G401.6 (cell line): ENCODE measurements around the gene NWD2.

Experiments
- FAIRE-seq: peaks from 2 replicates; lab custom pipeline; 2012; peaks lifted over from hg19 to GRCh38; lab: Jason Lieb, UNC

NWD2 gene

GRCh38 chr4:37439809-37440474 lies 195.4 kb downstream of the NWD2 start:
- no peak for FAIRE-seq

- FAIRE-seq: no peak
These were observed 196.0 kb downstream of the NWD2 start for GRCh38 chr4:37440501-37440900.

DNA sequence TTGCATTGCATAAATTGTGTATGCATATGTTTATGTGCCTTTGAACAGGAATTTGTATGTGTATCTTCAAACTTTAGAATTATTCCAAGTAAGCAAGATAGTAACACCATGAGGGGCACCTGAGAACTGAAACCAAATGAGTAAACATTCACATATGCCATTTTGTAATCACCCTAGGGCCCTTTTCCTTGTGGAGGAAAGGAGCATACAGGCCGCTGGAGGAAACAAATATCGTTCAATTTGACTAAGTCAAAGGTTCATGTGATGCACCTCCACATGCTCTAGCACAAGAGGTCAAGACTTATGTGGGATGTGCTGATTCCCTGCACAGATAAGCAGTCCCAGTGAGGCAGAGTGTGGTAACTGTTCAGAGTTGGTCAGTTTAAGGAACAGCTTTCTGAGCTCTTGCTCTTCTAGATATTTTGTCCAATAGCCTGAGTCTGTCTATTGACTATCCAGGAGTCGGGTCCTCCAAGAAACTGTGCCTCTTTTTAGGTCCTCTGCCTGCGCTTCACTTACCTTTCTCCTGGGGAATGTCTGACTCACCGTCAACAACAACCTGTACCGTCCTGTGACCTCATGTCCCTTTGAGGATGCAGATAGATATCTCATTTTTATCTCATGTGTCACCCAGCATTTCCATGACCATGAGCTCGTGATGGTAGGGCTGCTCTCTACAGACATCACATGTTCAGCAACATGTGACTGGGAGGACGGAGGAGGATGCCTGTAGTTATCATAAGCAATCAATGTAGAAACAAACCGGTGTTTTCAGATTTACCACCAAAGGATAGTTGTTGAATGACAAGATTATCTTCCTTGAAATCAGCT lies 196.9 kb downstream of the NWD2 start:
- FAIRE-seq: no peak

- FAIRE-seq: no peak
These were observed 197.4 kb downstream of the NWD2 start for GRCh38 chr4:37442062-37442323.

DNA sequence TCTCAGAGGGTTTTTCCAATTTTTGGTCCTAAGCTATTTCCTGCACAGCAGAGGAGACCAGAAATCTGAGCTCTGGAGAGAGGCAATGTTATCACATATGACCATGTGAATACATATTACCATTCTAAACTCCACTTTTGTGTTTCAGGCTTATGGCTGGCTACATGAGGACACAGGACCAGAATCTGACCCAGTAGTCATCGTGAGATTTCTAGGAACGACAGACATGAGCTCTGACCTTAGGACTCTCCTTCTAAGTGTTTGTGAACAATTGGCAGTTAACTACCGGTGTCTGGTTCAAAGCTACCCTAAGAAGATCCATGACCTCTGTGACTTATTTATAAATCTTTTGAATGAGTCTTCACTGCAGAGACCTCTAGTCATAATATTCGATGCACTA lies 198.6 kb downstream of the NWD2 start:
- no peak for FAIRE-seq

DNA sequence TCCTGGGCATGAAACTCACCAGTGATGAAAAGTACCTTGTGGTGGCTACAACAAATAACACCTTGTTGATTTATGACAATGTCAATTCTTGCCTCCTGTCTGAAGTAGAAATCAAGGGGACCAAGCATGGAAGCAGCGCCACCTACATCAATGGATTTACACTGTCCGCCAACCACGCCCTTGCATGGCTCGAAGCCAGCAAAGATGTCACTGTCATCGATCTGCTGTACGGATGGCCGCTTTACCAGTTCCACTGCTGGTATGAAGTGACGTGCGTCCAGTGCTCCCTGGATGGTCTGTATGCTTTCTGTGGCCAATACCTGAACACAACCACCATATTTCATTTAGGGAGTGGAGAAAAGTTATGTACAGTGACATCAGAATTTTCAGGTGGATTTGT lies 200.5 kb downstream of the NWD2 start:
- no peak for FAIRE-seq

- no peak for FAIRE-seq
These were observed 201.5 kb downstream of the NWD2 start for GRCh38 chr4:37446016-37446415.

GRCh38 chr4:37447886-37448285 lies 203.3 kb downstream of the NWD2 start:
- no peak for FAIRE-seq

DNA sequence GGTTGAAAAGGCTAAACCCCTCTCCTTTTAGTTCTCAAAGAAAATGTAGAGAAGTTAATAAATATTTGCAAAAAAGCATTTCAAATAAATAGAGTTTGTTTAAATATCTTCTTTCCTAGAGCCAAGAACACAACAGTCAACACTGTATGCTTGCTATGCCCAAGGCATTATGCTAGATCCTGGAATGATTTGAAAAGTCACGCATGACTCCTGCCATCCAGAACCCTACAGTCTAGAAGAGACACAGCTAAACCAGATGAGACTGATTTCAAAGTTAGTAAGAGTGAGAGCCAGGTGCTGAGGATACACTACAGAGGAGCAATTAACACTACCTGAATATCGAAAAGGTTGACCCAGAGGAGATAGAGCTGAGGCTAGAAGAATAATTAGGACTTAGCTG lies 205.8 kb downstream of the NWD2 start:
- no peak for FAIRE-seq

DNA sequence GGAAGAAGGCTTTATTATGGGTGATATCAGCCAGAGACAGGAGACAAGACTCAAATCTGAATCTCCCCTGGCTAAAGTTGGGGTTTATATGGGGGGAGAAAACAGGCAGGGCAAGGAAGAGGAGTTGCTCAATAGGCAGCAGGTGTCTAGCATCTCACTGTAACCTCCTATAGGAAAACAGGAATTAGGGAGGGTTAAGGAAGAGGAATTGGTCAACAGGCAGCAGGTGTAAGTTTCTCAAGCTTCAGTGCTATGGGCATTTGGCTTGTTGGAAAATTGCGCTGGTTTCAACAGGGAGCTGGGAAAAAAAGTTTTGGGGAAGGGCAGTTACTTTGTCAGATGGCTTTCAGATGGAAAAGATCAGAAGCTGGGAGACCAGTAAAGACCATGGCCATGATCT lies 206.4 kb downstream of the NWD2 start:
- FAIRE-seq: no peak

DNA sequence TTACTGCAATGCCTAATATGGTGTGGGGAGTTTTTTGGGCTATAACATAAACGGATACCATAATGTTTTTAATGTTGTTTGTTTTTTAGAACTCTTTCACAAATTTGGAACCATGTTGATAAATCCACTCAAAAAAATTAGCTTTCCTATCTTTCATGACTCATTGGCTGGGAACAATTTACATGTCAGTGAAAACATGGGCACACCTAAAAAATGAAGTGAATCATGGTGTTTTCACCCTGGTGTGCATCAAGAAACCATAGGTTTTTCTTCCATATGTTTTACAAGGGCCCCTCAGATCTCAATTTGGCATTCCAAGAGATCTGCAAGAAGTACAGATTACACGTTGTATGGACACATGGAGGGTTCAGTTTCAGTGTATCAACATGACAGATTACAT lies 207.1 kb downstream of the NWD2 start:
- FAIRE-seq: no peak

GRCh38 chr4:37452952-37453280 lies 208.4 kb downstream of the NWD2 start:
- FAIRE-seq: peak; percentile 91

- no peak for FAIRE-seq
These were observed 208.9 kb downstream of the NWD2 start for GRCh38 chr4:37453281-37453998.

- FAIRE-seq: no peak
These were observed 209.7 kb downstream of the NWD2 start for GRCh38 chr4:37453999-37454800.

DNA sequence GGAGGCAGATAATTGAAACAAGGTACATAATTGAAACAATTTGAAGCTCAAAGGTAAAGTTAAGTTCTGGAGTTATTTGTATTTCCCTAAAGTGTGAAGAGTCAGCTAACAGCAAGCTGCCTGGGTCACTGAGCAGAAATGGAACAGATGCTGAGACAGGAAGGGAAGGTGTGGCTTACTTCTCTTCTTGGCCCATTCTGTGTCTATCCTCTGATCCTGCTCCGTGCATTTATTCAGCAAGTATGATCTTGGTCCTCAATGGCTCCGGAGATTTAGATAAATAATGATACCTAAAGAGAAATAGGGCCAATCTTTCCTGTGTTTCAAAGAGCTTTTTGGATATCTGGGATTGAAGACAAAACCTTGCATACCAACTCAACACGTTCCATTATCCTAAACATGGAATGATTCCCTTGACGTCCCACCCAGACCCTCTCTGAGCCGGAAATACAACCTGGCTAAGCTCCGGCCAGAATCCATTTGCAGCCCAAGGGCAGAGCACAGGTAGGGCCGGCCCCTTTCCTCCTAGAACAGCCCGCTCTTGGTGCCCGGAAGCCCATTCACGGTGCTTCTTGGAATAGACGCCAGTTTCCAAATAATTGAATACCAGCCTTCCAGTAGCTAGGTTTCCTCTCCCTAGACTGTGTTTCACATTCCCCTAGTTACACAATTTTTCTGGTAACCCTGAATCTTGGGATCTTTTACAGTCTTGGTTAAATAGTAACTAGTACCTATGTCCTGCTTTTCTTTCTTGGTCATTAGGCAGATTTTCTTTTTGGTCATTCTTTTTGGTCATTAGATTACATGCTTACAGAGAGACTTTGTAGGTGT lies 211.0 kb downstream of the NWD2 start:
- FAIRE-seq: no peak

DNA sequence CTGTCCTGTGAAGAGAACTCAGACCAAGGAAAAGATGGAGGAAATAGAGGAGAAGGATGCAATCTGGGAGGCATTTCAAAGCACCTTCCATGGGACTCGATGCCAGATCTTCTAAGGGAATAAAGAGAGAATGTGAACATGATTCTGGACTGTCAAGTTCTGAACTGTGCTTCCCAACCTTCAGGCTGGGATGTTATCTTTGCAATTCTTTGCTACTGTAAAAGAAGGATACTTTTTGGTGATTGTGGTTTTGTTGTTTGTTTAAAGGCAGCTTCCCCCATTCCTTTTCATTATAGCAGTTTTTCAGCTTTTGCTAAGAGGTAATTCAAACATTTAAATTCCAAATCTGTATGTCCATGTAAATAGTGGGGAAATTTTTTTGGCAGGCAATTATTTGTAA lies 217.3 kb downstream of the NWD2 start:
- no peak for FAIRE-seq

GRCh38 chr4:37463033-37463856 lies 218.7 kb downstream of the NWD2 start:
- FAIRE-seq: no peak

- FAIRE-seq: no peak
These were observed 220.0 kb downstream of the NWD2 start for GRCh38 chr4:37464373-37465128.

- FAIRE-seq: no peak
These were observed 220.8 kb downstream of the NWD2 start for GRCh38 chr4:37465296-37465695.

- no peak for FAIRE-seq
These were observed 221.3 kb downstream of the NWD2 start for GRCh38 chr4:37465845-37466244.
